B cell (primary cell): ENCODE data around the gene BET1L.

ENCODE experiments used
- EZH2 ChIP-seq: IDR thresholded peaks from 2 replicates; pipeline ENCODE4 v1.6.1; 2012; ENCODE audit warnings: borderline replicate concordance, low read depth, mild to moderate bottlenecking, moderate library complexity, low read length; ENCODE audit not compliant: insufficient read depth, poor library complexity, severe bottlenecking
- TF ChIP-seq, protein P1 (sequence below): fragments of 200-600 bp; IDR thresholded peaks from one replicate; pipeline ENCODE4 v1.8.0; 2022; ENCODE audit warnings: antibody characterized with exemption, mild to moderate bottlenecking

DNA sequence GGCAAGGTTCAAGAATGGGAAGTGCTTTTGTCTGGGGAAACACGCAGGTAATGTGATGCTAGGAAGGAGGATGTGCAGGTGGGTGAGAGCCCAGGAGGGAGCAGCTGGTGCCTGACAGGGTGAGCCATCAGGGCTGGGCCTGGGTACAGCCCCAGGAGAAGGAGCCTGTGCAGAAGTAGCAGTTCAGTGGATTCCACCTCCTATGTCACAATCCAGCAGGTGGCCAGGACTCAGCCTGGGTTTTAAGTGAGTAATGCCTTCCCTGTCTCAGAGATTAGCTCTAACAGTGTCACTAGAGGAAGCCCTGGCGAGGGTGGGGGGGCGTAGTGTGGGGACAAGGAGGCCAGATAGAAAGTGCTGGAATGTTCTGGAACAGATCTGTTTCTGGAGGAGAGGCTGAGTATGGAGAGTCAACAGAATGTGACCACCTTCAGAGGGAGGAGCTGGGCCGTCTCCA lies 8.4 kb upstream of the BET1L start:
- TF ChIP-seq, protein P1, sequence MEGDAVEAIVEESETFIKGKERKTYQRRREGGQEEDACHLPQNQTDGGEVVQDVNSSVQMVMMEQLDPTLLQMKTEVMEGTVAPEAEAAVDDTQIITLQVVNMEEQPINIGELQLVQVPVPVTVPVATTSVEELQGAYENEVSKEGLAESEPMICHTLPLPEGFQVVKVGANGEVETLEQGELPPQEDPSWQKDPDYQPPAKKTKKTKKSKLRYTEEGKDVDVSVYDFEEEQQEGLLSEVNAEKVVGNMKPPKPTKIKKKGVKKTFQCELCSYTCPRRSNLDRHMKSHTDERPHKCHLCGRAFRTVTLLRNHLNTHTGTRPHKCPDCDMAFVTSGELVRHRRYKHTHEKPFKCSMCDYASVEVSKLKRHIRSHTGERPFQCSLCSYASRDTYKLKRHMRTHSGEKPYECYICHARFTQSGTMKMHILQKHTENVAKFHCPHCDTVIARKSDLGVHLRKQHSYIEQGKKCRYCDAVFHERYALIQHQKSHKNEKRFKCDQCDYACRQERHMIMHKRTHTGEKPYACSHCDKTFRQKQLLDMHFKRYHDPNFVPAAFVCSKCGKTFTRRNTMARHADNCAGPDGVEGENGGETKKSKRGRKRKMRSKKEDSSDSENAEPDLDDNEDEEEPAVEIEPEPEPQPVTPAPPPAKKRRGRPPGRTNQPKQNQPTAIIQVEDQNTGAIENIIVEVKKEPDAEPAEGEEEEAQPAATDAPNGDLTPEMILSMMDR, result no peak
- no peak for TF ChIP-seq EZH2
